H9 (cell line): ENCODE measurements around the gene LMTK3. TPM values are rescaled to one million over a fixed set of nuclear protein-coding genes. Genes with fewer than 3 reads are reported as not detected.

ENCODE experiments used
- DNase-seq: peaks from one replicate; pipeline ENCODE4 v3.0.0-alpha.2; 2017
- H2AFZ ChIP-seq: one replicate; pipeline ENCODE4 v1.6.1; 2013; ENCODE audit warnings: mild to moderate bottlenecking, low read length, control low read depth, moderate library complexity
- H2AK5ac ChIP-seq: 2 replicates; pipeline ENCODE4 v1.6.1; 2013; ENCODE audit warnings: low read length, control low read depth, mixed read lengths; ENCODE audit not compliant: insufficient read length
- H2BK120ac ChIP-seq: one replicate; pipeline ENCODE4 v1.6.1; 2013; ENCODE audit warnings: low read depth, mild to moderate bottlenecking, low read length, control low read depth, inconsistent platforms; ENCODE audit not compliant: poor library complexity, severe bottlenecking
- H2BK12ac ChIP-seq: 2 replicates; pipeline ENCODE4 v1.6.1; 2013; ENCODE audit warnings: low read length, control low read depth, mixed read lengths, low read depth; ENCODE audit not compliant: insufficient read length
- H2BK15ac ChIP-seq: 2 replicates; pipeline ENCODE4 v1.6.1; 2013; ENCODE audit warnings: low read depth, low read length, control low read depth
- H2BK20ac ChIP-seq: one replicate; pipeline ENCODE4 v1.6.1; 2013; ENCODE audit warnings: low read depth, mild to moderate bottlenecking, low read length, control low read depth, inconsistent platforms; ENCODE audit not compliant: poor library complexity, severe bottlenecking
- H2BK5ac ChIP-seq: 2 replicates; pipeline ENCODE4 v1.6.1; 2013; ENCODE audit warnings: low read length, control low read depth, mixed read lengths; ENCODE audit not compliant: insufficient read length
- H3K14ac ChIP-seq: 2 replicates; pipeline ENCODE4 v1.6.1; 2013; ENCODE audit warnings: low read length, control low read depth; ENCODE audit not compliant: insufficient read depth
- H3K18ac ChIP-seq: 2 replicates; pipeline ENCODE4 v1.6.1; 2013; ENCODE audit warnings: low read depth, mild to moderate bottlenecking, mixed read lengths, low read length, control low read depth; ENCODE audit not compliant: insufficient read length
- H3K23ac ChIP-seq: 2 replicates; pipeline ENCODE4 v1.6.1; 2013; ENCODE audit warnings: low read length, control low read depth, mixed read lengths, low read depth; ENCODE audit not compliant: insufficient read length
- H3K23me2 ChIP-seq: 2 replicates; pipeline ENCODE4 v1.6.1; 2013; ENCODE audit warnings: low read depth, mild to moderate bottlenecking, mixed read lengths, low read length, control low read depth; ENCODE audit not compliant: insufficient read length, poor library complexity, severe bottlenecking
- H3K27ac ChIP-seq: 2 replicates; pipeline ENCODE4 v1.5.1; 2013; ENCODE audit warnings: low read length, control low read depth, mixed read lengths, low read depth; ENCODE audit not compliant: insufficient read length
- H3K27me3 ChIP-seq: 2 replicates; pipeline ENCODE4 v1.6.1; 2013; ENCODE audit warnings: low read length, control low read depth, inconsistent platforms; ENCODE audit not compliant: insufficient read depth
- H3K4ac ChIP-seq: 2 replicates; pipeline ENCODE4 v1.6.1; 2013; ENCODE audit warnings: low read depth, mild to moderate bottlenecking, control low read depth, inconsistent platforms, low read length, moderate library complexity
- H3K4me1 ChIP-seq: 2 replicates; pipeline ENCODE4 v1.6.1; 2013; ENCODE audit warnings: low read length, control low read depth, inconsistent platforms; ENCODE audit not compliant: insufficient read depth
- H3K4me2 ChIP-seq: 2 replicates; pipeline ENCODE4 v1.6.1; 2013; ENCODE audit warnings: low read length, control low read depth, mixed read lengths; ENCODE audit not compliant: insufficient read length, insufficient read depth
- H3K56ac ChIP-seq: 2 replicates; pipeline ENCODE4 v1.6.1; 2013; ENCODE audit warnings: low read depth, mild to moderate bottlenecking, mixed read lengths, low read length, control low read depth; ENCODE audit not compliant: insufficient read length
- H3K79me1 ChIP-seq: 2 replicates; pipeline ENCODE4 v1.6.1; 2013; ENCODE audit warnings: low read depth, mild to moderate bottlenecking, moderate library complexity, low read length, control low read depth, inconsistent platforms; ENCODE audit not compliant: insufficient read depth, poor library complexity, severe bottlenecking
- H3K79me2 ChIP-seq: 2 replicates; pipeline ENCODE4 v1.6.1; 2013; ENCODE audit warnings: low read length, control low read depth, inconsistent platforms; ENCODE audit not compliant: insufficient read depth
- H3K9ac ChIP-seq: 2 replicates; pipeline ENCODE4 v1.6.1; 2013; ENCODE audit warnings: low read length, control low read depth, mixed read lengths; ENCODE audit not compliant: insufficient read length; ENCODE audit errors: extremely low read depth
- H3K9me3 ChIP-seq: one replicate; pipeline ENCODE4 v1.6.1; 2013; ENCODE audit warnings: low read depth, low read length, inconsistent platforms; ENCODE audit not compliant: control insufficient read depth
- H3T11ph ChIP-seq: one replicate; pipeline ENCODE4 v1.6.1; 2013; ENCODE audit warnings: mild to moderate bottlenecking, low read length, control low read depth, inconsistent platforms
- H4K20me1 ChIP-seq: one replicate; pipeline ENCODE4 v1.6.1; 2013; ENCODE audit not compliant: control insufficient read depth, insufficient read length, insufficient read depth
- H4K5ac ChIP-seq: 2 replicates; pipeline ENCODE4 v1.6.1; 2013; ENCODE audit warnings: low read depth, mild to moderate bottlenecking, mixed read lengths, low read length, control low read depth; ENCODE audit not compliant: insufficient read length
- H4K8ac ChIP-seq: replicated peaks from 2 replicates; pipeline ENCODE4 v1.6.1; 2013; ENCODE audit warnings: low read length, control low read depth, mixed read lengths, low read depth; ENCODE audit not compliant: insufficient read length
- H4K91ac ChIP-seq: 2 replicates; pipeline ENCODE4 v1.6.1; 2013; ENCODE audit warnings: low read depth, mild to moderate bottlenecking, moderate library complexity, mixed read lengths, low read length, control low read depth; ENCODE audit not compliant: insufficient read length
- H3K27ac Mint-ChIP-seq, 3 experiments: 2 replicates in 2 of 3; 3 replicates in 1 of 3; pipeline ENCODE4 v1.8.0; 2020 to 2021; ENCODE audit warnings: mixed read lengths in 3 of 3, mild to moderate bottlenecking in 1 of 3, moderate library complexity in 1 of 3
- H3K27me3 Mint-ChIP-seq: 2 replicates; pipeline ENCODE4 v1.8.0; 2021; ENCODE audit warnings: low read depth, mild to moderate bottlenecking, moderate library complexity, mixed read lengths
- H3K36me3 Mint-ChIP-seq, 3 experiments: 2 replicates in 2 of 3; 3 replicates in 1 of 3; pipeline ENCODE4 v1.8.0; 2020 to 2021; ENCODE audit warnings: low read depth in 3 of 3, mixed read lengths in 3 of 3; ENCODE audit not compliant: insufficient read depth in 1 of 3
- H3K4me1 Mint-ChIP-seq, 2 experiments: 2 replicates each; pipeline ENCODE4 v1.8.0; 2020; ENCODE audit warnings: mixed read lengths in 2 of 2
- H3K4me3 Mint-ChIP-seq, 2 experiments: 2 replicates in 1 of 2; 3 replicates in 1 of 2; pipeline ENCODE4 v1.8.0; 2020 to 2021; ENCODE audit warnings: mild to moderate bottlenecking in 2 of 2, mixed read lengths in 2 of 2, moderate library complexity in 1 of 2
- H3K9me3 Mint-ChIP-seq, 2 experiments: 2 replicates in 1 of 2; 3 replicates in 1 of 2; pipeline ENCODE4 v1.8.0; 2020; ENCODE audit warnings: mild to moderate bottlenecking in 2 of 2, mixed read lengths in 2 of 2, moderate library complexity in 1 of 2
- WGBS: extraction: QIAGEN DNeasy Blood & Tissue Kit; methylation state at CpG from one replicate; pipeline ENCODE4 v1.1.7; 2013; ENCODE audit warnings: missing lambda C conversion rate, low lambda C conversion rate, mixed read lengths; ENCODE audit not compliant: insufficient read length; ENCODE audit errors: extremely low coverage; 5-methylcytosine and 5-hydroxymethylcytosine counted together
- total RNA-seq: library from RNA; stranded (reverse); gene quantifications from 2 replicates; pipeline ENCODE4 v1.2.1, GENCODE V29; 2021
- TF ChIP-seq, protein P1 (sequence below): fragments of 200-600 bp; sonication (generic); conservative IDR thresholded peaks from 3 replicates; pipeline ENCODE4 v1.8.0; 2021; ENCODE audit warnings: antibody characterized with exemption, mild to moderate bottlenecking

Gene LMTK3
- total RNA-seq, 1 experiment from 2014 or later: 14.4 TPM

DNA sequence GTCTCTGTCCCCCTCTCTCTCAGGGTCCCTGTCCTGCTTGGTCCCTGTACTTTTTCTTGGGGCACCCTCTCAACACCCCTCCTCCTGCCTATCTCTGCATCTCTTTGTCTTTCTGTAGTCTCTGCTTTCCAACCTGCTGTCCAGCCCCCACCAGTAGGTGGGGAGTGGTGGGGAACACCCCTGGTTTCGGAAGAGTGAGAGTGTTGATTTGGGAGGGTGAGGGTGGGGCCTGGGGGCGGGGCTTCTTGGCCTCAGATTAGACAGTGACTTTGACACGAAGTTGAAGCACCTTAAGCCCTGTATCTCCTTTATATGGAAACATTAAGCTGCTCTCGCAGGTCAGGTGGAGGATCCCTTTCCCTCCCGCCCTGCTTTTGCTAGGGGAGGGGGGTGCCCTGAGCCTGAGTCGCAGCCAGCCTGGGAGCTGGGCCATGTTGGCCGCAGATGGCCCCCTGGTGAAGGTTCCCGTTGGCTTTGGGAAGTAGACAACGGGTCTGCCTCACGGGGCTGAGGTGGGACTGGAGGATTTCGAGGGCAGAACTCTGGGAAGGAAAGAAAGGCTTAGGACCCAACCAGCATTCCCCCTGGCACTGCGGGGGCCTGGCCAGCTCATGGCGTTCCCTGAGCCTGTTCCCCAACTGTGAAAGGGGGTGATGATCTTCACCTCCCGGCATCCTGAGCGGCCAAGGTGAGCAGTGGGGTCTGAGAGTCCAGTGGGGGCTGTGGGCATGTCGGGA, 56.3 kb downstream of the LMTK3 start, which contains the start of gene KCNJ14:
KCNJ14 (plus strand) TSS at position 404 of the 737 bp plus-strand sequence. CDS start 6,151 bp downstream, outside the sequence.
- H3K56ac ChIP-seq: no peak within 1 kb of the TSS
- H3K23me2 ChIP-seq: no peaks in the 10 kb centered on the region
- H2BK15ac ChIP-seq: no peak within 1 kb of the TSS
- H2BK20ac ChIP-seq: no peak within 1 kb of the TSS
- H3K23ac ChIP-seq: no peak within 1 kb of the TSS
- H3K27me3 ChIP-seq: no peaks in the 10 kb centered on the region
- DNase-seq: no peak
- no peak within 1 kb of the TSS for H2AK5ac ChIP-seq
- no peaks in the 10 kb centered on the region for H3K79me1 ChIP-seq
- H3K9ac ChIP-seq: no peak within 1 kb of the TSS
- H3K4ac ChIP-seq: no peak within 1 kb of the TSS
- Mint-ChIP-seq H3K4me3 (no peak within 1 kb of the TSS), H3K27me3 (no peaks in the 10 kb centered on the region), H3K4me1 (peaks cover 6 to 7% of the 10 kb centered on the region in 2 experiments; a peak in 3 of 4 replicates), H3K9me3 (no peaks in the 10 kb centered on the region), H3K27ac (no peak within 1 kb of the TSS; a peak in 1 of 7 replicates), H3K36me3 (peaks cover 23 to 76% (median 50%) of the 10 kb centered on the region in 3 experiments)
- H2BK120ac ChIP-seq: no peak within 1 kb of the TSS
- H3T11ph ChIP-seq: no peak within 1 kb of the TSS
- no peaks in the 10 kb centered on the region for H3K4me1 ChIP-seq
- no peak within 1 kb of the TSS for H2BK5ac ChIP-seq
- H3K79me2 ChIP-seq: no peaks in the 10 kb centered on the region
- H3K4me2 ChIP-seq: no peak within 1 kb of the TSS
- H3K14ac ChIP-seq: no peak within 1 kb of the TSS
- H4K5ac ChIP-seq: no peak within 1 kb of the TSS
- TF ChIP-seq, protein P1, sequence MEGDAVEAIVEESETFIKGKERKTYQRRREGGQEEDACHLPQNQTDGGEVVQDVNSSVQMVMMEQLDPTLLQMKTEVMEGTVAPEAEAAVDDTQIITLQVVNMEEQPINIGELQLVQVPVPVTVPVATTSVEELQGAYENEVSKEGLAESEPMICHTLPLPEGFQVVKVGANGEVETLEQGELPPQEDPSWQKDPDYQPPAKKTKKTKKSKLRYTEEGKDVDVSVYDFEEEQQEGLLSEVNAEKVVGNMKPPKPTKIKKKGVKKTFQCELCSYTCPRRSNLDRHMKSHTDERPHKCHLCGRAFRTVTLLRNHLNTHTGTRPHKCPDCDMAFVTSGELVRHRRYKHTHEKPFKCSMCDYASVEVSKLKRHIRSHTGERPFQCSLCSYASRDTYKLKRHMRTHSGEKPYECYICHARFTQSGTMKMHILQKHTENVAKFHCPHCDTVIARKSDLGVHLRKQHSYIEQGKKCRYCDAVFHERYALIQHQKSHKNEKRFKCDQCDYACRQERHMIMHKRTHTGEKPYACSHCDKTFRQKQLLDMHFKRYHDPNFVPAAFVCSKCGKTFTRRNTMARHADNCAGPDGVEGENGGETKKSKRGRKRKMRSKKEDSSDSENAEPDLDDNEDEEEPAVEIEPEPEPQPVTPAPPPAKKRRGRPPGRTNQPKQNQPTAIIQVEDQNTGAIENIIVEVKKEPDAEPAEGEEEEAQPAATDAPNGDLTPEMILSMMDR: no peak
- no peak within 1 kb of the TSS for H4K8ac ChIP-seq
- no peak within 1 kb of the TSS for H2AFZ ChIP-seq
- H2BK12ac ChIP-seq: no peak within 1 kb of the TSS
- H4K20me1 ChIP-seq: no peaks in the 10 kb centered on the region
- H3K27ac ChIP-seq: no peak within 1 kb of the TSS
- no peak within 1 kb of the TSS for H3K18ac ChIP-seq
- H4K91ac ChIP-seq: no peak within 1 kb of the TSS
- WGBS: no CpG with 5 or more reads among the region's 16 CpGs
- H3K9me3 ChIP-seq: no peaks in the 10 kb centered on the region
